ENCODE results near the gene NIPAL4.

NIPAL4 gene

DNA sequence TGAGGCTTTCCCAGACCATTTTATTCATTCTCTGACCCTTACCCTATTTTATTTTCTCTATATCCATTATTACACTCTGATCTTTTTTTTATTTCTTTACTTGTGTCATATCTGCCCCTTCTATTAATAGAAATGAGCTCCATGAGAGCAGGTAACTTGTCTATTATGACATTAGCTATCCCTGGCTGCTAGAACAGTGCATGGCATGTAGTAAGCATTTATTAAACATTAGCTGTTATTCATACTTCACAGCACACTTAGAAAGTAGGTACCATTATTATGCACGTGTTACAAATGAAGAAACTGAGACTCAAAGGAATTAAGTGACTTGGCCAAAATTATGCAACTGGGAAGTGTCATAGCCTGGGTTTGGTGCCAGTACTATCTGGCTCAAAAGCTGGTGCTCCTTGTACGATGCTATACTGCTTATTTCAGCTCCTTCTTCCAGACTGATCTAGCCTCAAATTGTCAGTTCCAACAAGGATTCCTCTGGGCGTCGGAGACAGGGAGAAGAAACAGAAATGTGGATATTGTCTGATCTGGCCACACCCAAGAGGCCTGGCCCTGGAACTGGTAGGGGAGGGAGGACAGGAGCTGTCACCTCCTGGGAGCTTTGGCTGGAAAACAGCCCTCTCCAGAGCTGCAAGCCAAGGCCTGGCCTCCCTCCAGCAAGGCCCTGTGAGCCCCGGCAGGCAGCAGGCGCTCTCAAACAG, 10.8 kb upstream of the NIPAL4 start:
- Histone ChIP-seq H3K27me3 (peaks cover 25% of the 10 kb centered on the region), H3K9me3 (no peaks in the 10 kb centered on the region), H3K4me3 (ENCODE audit: low read depth in 1 of 2, low read length in 1 of 2) (no peak overlapping the region), H3K4me1 (ENCODE audit: control insufficient read depth in 1 of 2, insufficient read depth in 1 of 2, low read depth in 1 of 2, low read length in 1 of 2) (no peaks in the 10 kb centered on the region), H3K27ac (no peak overlapping the region), H3K36me3 (no peaks in the 10 kb centered on the region)
- TF ChIP-seq, protein P1, sequence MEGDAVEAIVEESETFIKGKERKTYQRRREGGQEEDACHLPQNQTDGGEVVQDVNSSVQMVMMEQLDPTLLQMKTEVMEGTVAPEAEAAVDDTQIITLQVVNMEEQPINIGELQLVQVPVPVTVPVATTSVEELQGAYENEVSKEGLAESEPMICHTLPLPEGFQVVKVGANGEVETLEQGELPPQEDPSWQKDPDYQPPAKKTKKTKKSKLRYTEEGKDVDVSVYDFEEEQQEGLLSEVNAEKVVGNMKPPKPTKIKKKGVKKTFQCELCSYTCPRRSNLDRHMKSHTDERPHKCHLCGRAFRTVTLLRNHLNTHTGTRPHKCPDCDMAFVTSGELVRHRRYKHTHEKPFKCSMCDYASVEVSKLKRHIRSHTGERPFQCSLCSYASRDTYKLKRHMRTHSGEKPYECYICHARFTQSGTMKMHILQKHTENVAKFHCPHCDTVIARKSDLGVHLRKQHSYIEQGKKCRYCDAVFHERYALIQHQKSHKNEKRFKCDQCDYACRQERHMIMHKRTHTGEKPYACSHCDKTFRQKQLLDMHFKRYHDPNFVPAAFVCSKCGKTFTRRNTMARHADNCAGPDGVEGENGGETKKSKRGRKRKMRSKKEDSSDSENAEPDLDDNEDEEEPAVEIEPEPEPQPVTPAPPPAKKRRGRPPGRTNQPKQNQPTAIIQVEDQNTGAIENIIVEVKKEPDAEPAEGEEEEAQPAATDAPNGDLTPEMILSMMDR (IDR thresholded peaks at IDR 0.05), result no peak

DNA sequence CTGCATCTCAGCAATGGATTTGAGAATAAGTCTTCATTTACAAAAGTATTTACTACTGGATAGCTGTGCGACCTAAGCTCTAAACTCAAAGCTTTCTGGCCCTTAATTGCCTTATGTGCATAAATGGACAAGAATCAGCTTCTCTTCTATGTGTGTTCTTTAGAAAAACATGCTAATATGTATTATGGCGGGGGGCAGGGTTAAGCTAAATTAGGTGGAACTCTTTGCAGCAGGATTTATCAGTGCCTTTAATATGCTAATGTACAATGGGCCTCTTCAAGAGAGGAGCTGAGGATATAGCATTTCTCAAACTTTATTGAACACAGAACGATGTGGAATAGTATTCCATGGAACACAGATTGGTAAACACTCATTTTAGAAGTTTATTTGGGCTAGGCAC, 10.0 kb upstream of the NIPAL4 start:
- Histone ChIP-seq H3K9me3 (no peaks in the 10 kb centered on the region), H3K36me3 (no peaks in the 10 kb centered on the region), H3K27ac (no peak overlapping the region), H3K4me1 (ENCODE audit: control insufficient read depth in 1 of 2, insufficient read depth in 1 of 2, low read depth in 1 of 2, low read length in 1 of 2) (no peaks in the 10 kb centered on the region), H3K27me3 (peaks cover 24% of the 10 kb centered on the region), H3K4me3 (ENCODE audit: low read depth in 1 of 2, low read length in 1 of 2) (no peak overlapping the region)
- TF ChIP-seq, protein P1 (IDR thresholded peaks at IDR 0.05), result no peak

DNA sequence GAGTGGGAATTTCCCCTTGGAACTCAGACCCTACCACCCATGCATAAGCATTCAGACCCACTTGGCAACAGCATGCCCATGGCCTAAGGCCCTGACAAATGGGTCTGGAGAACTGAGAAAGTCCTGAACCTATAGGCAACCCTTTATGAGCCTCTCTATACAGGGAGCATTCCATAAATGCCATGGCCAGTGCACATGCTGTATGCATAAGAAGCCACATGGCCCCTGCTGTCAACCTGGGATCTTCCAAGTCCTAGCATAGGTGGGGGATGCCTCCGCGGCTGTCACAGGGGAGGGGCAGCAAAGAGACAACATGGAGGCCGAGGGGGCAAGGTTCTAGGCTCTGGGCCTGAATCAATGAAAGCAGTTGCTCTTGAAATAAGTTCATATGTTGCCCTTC, 8.2 kb upstream of the NIPAL4 start:
- H3K27ac ChIP-seq, result no peak overlapping the region
- H3K9me3 ChIP-seq, result no peaks in the 10 kb centered on the region
- H3K4me1 ChIP-seq (ENCODE audit: control insufficient read depth in 1 of 2, insufficient read depth in 1 of 2, low read depth in 1 of 2, low read length in 1 of 2), result no peaks in the 10 kb centered on the region
- H3K36me3 ChIP-seq, result no peaks in the 10 kb centered on the region
- peaks cover 22% of the 10 kb centered on the region for H3K27me3 ChIP-seq
- TF ChIP-seq, protein P1 (IDR thresholded peaks at IDR 0.05), result no peak
- H3K4me3 ChIP-seq (ENCODE audit: low read depth in 1 of 2, low read length in 1 of 2), result no peak overlapping the region

DNA sequence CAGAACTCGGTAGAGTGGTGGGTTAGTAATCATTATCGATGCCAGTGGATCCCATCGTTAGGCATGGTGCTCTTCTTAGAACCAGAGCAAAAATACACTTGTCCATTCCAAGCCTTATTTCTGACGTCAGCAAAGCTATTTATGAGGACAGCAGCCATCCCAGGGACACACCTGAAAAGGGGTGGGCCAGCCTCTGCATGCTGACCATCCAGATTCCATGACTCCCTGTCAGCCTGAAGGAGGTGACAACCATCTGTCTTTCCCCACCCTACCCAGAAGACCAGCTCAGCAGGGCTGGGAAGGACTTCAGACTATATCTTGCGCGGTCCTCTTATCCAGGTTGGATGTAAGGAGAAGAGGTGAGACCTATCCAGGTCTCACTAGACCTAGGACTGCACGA, 5.7 kb upstream of the NIPAL4 start:
- Histone ChIP-seq H3K4me3 (ENCODE audit: low read depth in 1 of 2, low read length in 1 of 2) (no peak overlapping the region), H3K4me1 (ENCODE audit: control insufficient read depth in 1 of 2, insufficient read depth in 1 of 2, low read depth in 1 of 2, low read length in 1 of 2) (peaks cover 5 to 7% of the 10 kb centered on the region in 2 experiments), H3K27ac (no peak overlapping the region), H3K27me3 (peaks cover 32% of the 10 kb centered on the region), H3K9me3 (no peaks in the 10 kb centered on the region), H3K36me3 (no peaks in the 10 kb centered on the region)
- TF ChIP-seq, protein P1 (IDR thresholded peaks at IDR 0.05), result no peak

DNA sequence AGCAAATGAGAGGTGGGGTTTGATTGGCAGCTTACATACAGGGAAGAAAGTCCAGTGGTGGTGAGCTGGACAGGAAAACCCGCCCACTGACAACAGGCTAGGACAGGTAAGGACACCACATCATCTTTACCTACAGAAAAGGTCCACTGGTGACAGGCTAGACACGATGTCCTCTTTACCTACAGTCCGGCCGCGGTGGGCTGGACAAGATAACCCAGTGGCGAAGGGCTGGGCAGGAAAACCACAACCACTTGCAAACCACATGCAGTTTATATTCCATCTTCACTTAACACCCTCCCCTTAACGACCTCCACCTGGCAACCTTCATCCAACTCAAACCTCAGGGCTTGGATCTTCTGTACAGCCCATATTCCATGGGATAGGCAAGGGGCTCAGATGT, 5.0 kb upstream of the NIPAL4 start:
- Histone ChIP-seq H3K4me3 (ENCODE audit: low read depth in 1 of 2, low read length in 1 of 2) (no peak overlapping the region), H3K27ac (no peak overlapping the region), H3K4me1 (ENCODE audit: control insufficient read depth in 1 of 2, insufficient read depth in 1 of 2, low read depth in 1 of 2, low read length in 1 of 2) (peaks cover 8 to 13% of the 10 kb centered on the region in 2 experiments), H3K9me3 (no peaks in the 10 kb centered on the region), H3K36me3 (no peaks in the 10 kb centered on the region), H3K27me3 (peaks cover 39% of the 10 kb centered on the region)
- TF ChIP-seq, protein P1 (IDR thresholded peaks at IDR 0.05), result no peak

All from neutrophil (primary cell).